Nephron (organoid): ENCODE data around the gene IDI2.

Experiments used
- H3K27ac Mint-ChIP-seq, 3 experiments: 2 replicates each; pipeline ENCODE4 v1.8.0; 2020; ENCODE audit warnings: mixed read lengths in 3 of 3, mild to moderate bottlenecking in 2 of 3, moderate library complexity in 1 of 3
- H3K27me3 Mint-ChIP-seq: 2 replicates; pipeline ENCODE4 v1.8.0; 2021; ENCODE audit warnings: low read depth, mild to moderate bottlenecking, moderate library complexity, mixed read lengths
- H3K36me3 Mint-ChIP-seq: 2 replicates; pipeline ENCODE4 v1.8.0; 2020; ENCODE audit warnings: low read depth, mixed read lengths
- H3K4me1 Mint-ChIP-seq: 2 replicates; pipeline ENCODE4 v1.8.0; 2020; ENCODE audit warnings: mixed read lengths
- H3K4me3 Mint-ChIP-seq, 3 experiments: 2 replicates each; pipeline ENCODE4 v1.8.0; 2020; ENCODE audit warnings: mild to moderate bottlenecking in 3 of 3, mixed read lengths in 3 of 3, moderate library complexity in 2 of 3
- H3K9me3 Mint-ChIP-seq: 2 replicates; pipeline ENCODE4 v1.8.0; 2020; ENCODE audit warnings: mixed read lengths
- TF ChIP-seq, protein P1 (sequence below), 3 experiments: fragments of 200-600 bp; sonication (generic); IDR thresholded peaks; one replicate each; pipeline ENCODE4 v1.5.0; 2021; ENCODE audit warnings: antibody characterized with exemption in 3 of 3; ENCODE audit not compliant: unreplicated experiment in 3 of 3

The IDI2 gene

DNA sequence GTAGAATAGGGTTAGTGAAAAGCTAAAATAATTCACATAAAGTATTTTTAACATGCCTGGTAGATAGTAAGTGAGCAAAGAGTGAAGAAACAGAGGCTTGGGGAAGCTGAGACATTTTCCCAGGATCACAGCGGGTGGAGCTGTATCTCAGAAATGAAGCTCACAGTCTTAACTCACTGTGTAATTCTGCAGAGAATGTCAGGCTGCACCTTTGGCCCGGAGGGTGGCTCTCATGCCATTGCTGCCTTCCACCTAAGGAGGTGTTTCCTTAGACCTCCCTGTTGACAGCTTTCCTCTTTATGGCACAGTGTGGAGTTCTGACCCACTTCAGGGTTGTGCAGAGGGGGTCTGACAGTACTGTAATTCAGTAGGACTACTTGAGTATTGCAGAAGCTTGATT is 40.3 kb downstream of the IDI2 start:
- H3K27me3 Mint-ChIP-seq, result no peaks in the 10 kb centered on the region
- peaks cover 12% of the 10 kb centered on the region for H3K9me3 Mint-ChIP-seq
- H3K36me3 Mint-ChIP-seq, result peaks cover 17% of the 10 kb centered on the region
- no peak overlapping the region for H3K27ac Mint-ChIP-seq
- H3K4me3 Mint-ChIP-seq, result peak overlapping the region in 2 of 3 experiments; percentile 58 to 97
- TF ChIP-seq, protein P1, sequence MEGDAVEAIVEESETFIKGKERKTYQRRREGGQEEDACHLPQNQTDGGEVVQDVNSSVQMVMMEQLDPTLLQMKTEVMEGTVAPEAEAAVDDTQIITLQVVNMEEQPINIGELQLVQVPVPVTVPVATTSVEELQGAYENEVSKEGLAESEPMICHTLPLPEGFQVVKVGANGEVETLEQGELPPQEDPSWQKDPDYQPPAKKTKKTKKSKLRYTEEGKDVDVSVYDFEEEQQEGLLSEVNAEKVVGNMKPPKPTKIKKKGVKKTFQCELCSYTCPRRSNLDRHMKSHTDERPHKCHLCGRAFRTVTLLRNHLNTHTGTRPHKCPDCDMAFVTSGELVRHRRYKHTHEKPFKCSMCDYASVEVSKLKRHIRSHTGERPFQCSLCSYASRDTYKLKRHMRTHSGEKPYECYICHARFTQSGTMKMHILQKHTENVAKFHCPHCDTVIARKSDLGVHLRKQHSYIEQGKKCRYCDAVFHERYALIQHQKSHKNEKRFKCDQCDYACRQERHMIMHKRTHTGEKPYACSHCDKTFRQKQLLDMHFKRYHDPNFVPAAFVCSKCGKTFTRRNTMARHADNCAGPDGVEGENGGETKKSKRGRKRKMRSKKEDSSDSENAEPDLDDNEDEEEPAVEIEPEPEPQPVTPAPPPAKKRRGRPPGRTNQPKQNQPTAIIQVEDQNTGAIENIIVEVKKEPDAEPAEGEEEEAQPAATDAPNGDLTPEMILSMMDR (IDR thresholded peaks at IDR 0.05; ENCODE audit: unreplicated experiment in 3 of 3), result no peak
- peaks cover 21% of the 10 kb centered on the region for H3K4me1 Mint-ChIP-seq

DNA sequence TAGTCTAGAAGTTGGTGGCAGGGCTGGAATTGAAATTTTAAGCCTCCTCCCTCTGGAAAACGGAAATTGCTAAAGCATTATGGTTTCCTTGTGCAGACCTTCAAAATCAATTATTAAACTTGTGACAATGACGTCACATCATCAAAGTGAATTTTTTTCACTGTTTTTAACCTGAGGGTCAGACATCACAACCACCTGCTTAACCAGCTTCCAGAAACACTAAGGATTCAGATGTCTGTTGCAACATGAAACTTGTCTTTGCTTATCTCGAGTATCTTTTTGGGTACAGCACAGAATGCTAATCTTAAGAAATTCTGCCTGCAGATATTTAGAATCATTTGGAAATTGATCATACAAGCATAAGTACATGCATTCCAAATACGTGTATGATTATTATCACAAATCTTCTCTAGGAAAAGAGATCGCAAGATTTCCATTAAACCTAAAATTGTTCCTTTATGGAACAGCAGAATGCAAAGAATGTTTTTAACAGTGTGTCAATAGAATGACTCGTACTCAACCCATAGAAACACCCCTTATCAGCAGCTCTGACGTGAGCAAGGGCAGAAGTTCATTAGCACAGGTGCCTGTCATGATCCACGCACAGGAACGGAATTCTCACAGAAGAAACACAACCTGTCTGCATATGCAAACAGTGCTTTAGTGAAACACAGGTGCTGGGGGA is 41.5 kb downstream of the IDI2 start:
- Mint-ChIP-seq H3K27me3 (no peaks in the 10 kb centered on the region), H3K9me3 (peaks cover 20% of the 10 kb centered on the region), H3K36me3 (peaks cover 20% of the 10 kb centered on the region), H3K27ac (no peak overlapping the region), H3K4me3 (no peak overlapping the region), H3K4me1 (peaks cover 11% of the 10 kb centered on the region)
- TF ChIP-seq, protein P1 (IDR thresholded peaks at IDR 0.05; ENCODE audit: unreplicated experiment in 3 of 3), result no peak

DNA sequence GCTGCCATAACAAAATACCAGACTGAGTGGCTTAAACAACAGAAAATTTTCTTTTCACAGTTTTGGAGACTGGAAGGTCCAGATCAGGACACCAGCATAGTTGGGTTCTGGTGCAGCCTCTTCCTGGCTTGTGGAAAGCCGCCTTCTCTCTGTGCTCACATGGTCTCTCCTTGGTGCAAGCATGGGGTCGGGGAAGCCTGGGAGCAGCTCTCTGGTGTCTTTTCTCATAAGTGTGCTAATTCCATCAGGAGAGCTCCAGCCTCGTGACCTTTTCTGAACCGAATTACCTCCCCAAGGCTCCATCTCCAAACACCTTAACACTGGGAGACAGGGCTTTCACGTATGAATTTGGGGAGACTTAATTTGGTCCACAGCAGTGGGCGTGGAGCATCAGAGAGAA is 42.3 kb downstream of the IDI2 start:
- H3K27ac Mint-ChIP-seq, result no peak overlapping the region
- peaks cover 3% of the 10 kb centered on the region for H3K27me3 Mint-ChIP-seq
- H3K4me1 Mint-ChIP-seq, result peaks cover 11% of the 10 kb centered on the region
- peaks cover 26% of the 10 kb centered on the region for H3K9me3 Mint-ChIP-seq
- peaks cover 26% of the 10 kb centered on the region for H3K36me3 Mint-ChIP-seq
- TF ChIP-seq, protein P1 (IDR thresholded peaks at IDR 0.05; ENCODE audit: unreplicated experiment in 3 of 3), result no peak
- no peak overlapping the region for H3K4me3 Mint-ChIP-seq

DNA sequence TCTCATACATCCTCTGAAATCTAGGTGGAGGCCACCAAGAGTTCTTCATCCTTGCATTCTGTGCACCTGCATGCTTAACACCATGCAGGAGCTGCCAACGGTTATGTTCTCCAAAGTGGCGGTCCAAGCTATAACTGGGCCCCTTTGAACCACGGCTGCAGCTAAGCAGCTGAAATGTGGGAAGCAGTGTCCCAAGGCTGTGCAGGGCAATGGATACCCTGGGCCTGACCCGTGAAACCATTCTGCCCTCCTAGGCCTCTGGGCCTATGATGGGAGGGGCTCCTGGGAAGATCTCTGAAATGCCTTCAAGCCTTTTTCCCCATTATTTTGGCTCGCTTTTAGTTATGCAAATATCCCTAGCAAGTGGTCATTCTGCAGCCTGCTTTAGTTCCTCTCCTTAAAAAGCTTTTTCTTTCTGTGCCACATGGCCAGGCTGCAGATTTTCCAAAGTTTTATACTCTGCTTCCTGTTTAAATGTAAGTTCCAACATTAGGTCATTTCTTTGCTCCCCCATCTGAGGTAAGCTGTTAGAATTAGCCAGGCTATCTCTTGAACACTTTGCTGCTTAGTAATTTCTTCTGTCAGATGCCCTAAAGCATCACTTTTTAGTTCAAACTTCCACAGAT is 45.1 kb downstream of the IDI2 start:
- Mint-ChIP-seq H3K4me3 (no peak overlapping the region), H3K27me3 (peaks cover 3% of the 10 kb centered on the region), H3K36me3 (peaks cover 38% of the 10 kb centered on the region), H3K27ac (no peak overlapping the region), H3K9me3 (peaks cover 41% of the 10 kb centered on the region), H3K4me1 (no peaks in the 10 kb centered on the region)
- TF ChIP-seq, protein P1 (IDR thresholded peaks at IDR 0.05; ENCODE audit: unreplicated experiment in 3 of 3), result no peak

DNA sequence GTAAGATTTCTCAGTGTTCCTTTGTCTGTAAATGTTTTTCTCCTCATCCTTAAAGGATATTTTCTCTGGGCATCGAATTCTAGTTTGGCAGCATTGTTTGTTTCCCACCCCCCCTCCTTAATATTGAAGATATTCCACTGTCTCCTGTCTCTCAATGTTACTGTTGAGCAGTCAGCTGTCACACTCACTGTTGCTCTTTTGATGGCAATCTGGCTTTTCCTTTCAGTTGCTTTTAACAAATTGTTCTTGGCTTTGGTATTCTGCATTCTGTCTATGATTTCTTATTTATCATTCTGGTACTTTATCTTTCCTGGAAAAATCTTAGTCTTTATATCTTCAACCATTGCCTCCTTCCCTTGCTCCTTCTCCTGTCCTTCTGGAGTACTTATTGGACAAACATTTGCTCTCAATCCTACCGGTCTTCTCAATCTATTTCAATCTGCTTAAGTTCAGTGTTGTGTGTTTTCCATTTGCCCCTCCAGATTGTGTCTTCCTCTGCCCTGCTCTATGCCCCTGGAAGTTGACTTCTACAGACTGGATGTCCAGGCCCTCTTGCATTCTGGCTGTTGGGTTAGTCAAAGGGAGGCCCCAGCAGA is 46.7 kb downstream of the IDI2 start:
- Mint-ChIP-seq H3K27me3 (peaks cover 3% of the 10 kb centered on the region), H3K4me3 (no peak overlapping the region), H3K36me3 (peaks cover 38% of the 10 kb centered on the region), H3K27ac (no peak overlapping the region), H3K9me3 (peaks cover 46% of the 10 kb centered on the region), H3K4me1 (no peaks in the 10 kb centered on the region)
- TF ChIP-seq, protein P1 (IDR thresholded peaks at IDR 0.05; ENCODE audit: unreplicated experiment in 3 of 3), result no peak
